ENCODE measurements around the gene CD36. TPM values are rescaled to one million over a fixed set of nuclear protein-coding genes. Genes with fewer than 3 reads are reported as not detected.

The CD36 gene
- total RNA-seq, 1 experiment from 2014 or later = not detected

DNA sequence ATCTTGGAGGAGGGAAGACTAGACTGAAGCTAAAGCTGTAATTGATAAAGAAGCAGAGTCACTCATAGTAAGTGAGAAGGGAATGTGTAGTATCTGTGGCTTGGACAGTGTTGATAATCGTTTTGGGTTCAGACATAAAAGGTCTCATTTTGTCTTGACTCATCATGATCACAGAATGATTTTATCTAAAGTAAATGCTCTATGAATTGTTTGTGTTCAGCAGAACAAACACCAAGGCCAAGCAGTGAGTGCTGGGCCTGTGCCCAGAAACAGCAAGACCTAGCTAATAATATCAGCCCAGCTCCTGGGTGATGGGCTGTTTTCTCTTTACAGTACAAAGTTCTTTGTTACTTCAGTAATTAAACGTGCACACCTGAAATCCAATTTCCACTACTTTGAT lies 26.7 kb upstream of the CD36 start:
- no TSS peak for BruUV-seq (replicated peaks)
- ATAC-seq = peak; percentile 94
- ChIA-PET CTCF (no interaction called here), POLR2A (ENCODE audit: unreplicated experiment) (no interaction called here)
- Histone ChIP-seq H3K9me2 (replicated peaks; ENCODE audit: low read length) (no peaks in the 10 kb centered on the region), H3K36me3 (ENCODE audit: low read depth, low read length) (no peaks in the 10 kb centered on the region), H4K20me1 (ENCODE audit: low read length) (no peaks in the 10 kb centered on the region), H3K27me3 (ENCODE audit: low read length) (no peaks in the 10 kb centered on the region), H3K79me2 (ENCODE audit: low read length) (no peaks in the 10 kb centered on the region), H3K9me3 (ENCODE audit: low read length) (no peaks in the 10 kb centered on the region), H3K27ac (ENCODE audit: low read length) (peak overlapping the region; percentile 71), H2AFZ (ENCODE audit: low read length) (no peak overlapping the region), H3K9ac (ENCODE audit: low read length) (no peak overlapping the region), H3F3A (ENCODE audit: low read length, unreplicated experiment) (no peaks in the 10 kb centered on the region), H3K4me3 (ENCODE audit: low read length) (no peak overlapping the region), H3K4me1 (ENCODE audit: insufficient read depth, low read length) (peaks cover 41% of the 10 kb centered on the region), H3K4me2 (ENCODE audit: low read length) (peak overlapping the region; percentile 79)
- TF ChIP-seq EZH2phosphoT487 (IDR thresholded peaks at IDR 0.05; ENCODE audit: borderline replicate concordance, low read length) = no peak
- TF ChIP-seq, protein P1, sequence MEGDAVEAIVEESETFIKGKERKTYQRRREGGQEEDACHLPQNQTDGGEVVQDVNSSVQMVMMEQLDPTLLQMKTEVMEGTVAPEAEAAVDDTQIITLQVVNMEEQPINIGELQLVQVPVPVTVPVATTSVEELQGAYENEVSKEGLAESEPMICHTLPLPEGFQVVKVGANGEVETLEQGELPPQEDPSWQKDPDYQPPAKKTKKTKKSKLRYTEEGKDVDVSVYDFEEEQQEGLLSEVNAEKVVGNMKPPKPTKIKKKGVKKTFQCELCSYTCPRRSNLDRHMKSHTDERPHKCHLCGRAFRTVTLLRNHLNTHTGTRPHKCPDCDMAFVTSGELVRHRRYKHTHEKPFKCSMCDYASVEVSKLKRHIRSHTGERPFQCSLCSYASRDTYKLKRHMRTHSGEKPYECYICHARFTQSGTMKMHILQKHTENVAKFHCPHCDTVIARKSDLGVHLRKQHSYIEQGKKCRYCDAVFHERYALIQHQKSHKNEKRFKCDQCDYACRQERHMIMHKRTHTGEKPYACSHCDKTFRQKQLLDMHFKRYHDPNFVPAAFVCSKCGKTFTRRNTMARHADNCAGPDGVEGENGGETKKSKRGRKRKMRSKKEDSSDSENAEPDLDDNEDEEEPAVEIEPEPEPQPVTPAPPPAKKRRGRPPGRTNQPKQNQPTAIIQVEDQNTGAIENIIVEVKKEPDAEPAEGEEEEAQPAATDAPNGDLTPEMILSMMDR (conservative IDR thresholded peaks at IDR 0.05; ENCODE audit: low read depth, low read length) = no peak
- DNase-seq = peak; percentile 87
- intact Hi-C loops (cut with micrococcal nuclease) = loop anchor here (5.0 kb wide), 2 partner anchors 64 to 104 kb away; no protein-coding TSS in a partner anchor

DNA sequence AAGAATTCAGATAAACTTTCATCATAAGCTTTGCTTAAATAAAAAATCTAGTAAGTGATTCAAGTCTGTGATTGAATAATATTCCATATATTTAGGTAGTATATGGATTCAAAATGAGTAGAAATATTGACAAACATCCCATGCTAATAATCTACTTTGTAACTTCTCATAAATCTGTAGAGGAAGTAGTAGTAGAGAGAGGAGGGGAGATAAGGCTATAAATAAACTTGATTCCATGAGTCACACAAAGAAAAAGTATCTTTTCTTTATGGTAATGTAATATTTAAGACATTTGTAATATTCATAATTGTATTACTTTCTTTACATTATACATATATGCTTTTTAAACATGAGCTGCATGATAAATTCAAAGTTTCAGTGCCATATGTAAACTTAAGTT lies 25.6 kb upstream of the CD36 start:
- H3K79me2 ChIP-seq (ENCODE audit: low read length) = no peaks in the 10 kb centered on the region
- H3K9me2 ChIP-seq (replicated peaks; ENCODE audit: low read length) = no peaks in the 10 kb centered on the region
- H3K4me3 ChIP-seq (ENCODE audit: low read length) = no peak overlapping the region
- POLR2A ChIA-PET (ENCODE audit: unreplicated experiment) = no interaction called here
- no TSS peak for BruUV-seq (replicated peaks)
- no peaks in the 10 kb centered on the region for H4K20me1 ChIP-seq (ENCODE audit: low read length)
- TF ChIP-seq EZH2phosphoT487 (IDR thresholded peaks at IDR 0.05; ENCODE audit: borderline replicate concordance, low read length) = no peak
- TF ChIP-seq, protein P1 (conservative IDR thresholded peaks at IDR 0.05; ENCODE audit: low read depth, low read length) = no peak
- no peak for TF ChIP-seq EZH2 (IDR thresholded peaks at IDR 0.05; ENCODE audit: low read length, unreplicated experiment)
- CTCF ChIA-PET = no interaction called here
- peak overlapping the region; percentile 79 for H3K4me2 ChIP-seq (ENCODE audit: low read length)
- ATAC-seq (no peak), DNase-seq (no peak)
- no peaks in the 10 kb centered on the region for H3K27me3 ChIP-seq (ENCODE audit: low read length)
- H2AFZ ChIP-seq (ENCODE audit: low read length) = no peak overlapping the region
- H3K27ac ChIP-seq (ENCODE audit: low read length) = no peak overlapping the region
- H3K9me3 ChIP-seq (ENCODE audit: low read length) = no peaks in the 10 kb centered on the region
- H3K36me3 ChIP-seq (ENCODE audit: low read depth, low read length) = no peaks in the 10 kb centered on the region
- H3F3A ChIP-seq (ENCODE audit: low read length, unreplicated experiment) = no peaks in the 10 kb centered on the region
- H3K4me1 ChIP-seq (ENCODE audit: insufficient read depth, low read length) = peaks cover 41% of the 10 kb centered on the region
- intact Hi-C loops (cut with micrococcal nuclease) = loop anchor here (5.0 kb wide), 2 partner anchors 66 to 106 kb away; no protein-coding TSS in a partner anchor
- H3K9ac ChIP-seq (ENCODE audit: low read length) = no peak overlapping the region

DNA sequence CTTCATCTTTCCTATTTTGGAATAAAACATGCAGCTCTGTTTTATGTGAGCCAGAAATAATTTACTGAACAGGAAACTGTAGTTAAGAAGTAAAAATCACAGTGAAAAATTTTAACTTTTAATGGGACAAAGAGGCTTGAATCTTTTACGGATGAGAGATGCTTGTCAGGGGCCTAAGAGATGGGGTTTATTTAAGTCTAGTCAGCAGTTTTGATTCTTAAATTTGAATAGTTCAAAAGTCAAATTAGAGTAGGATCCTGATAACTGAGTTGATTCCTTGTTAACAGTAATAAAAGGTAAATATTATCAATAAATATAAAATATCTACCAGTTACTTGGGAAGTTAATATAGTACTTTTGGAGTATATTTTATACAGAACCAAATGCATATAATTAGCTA lies 24.9 kb upstream of the CD36 start:
- no peak overlapping the region for H3K27ac ChIP-seq (ENCODE audit: low read length)
- TF ChIP-seq EZH2 (IDR thresholded peaks at IDR 0.05; ENCODE audit: low read length, unreplicated experiment) = no peak
- TF ChIP-seq, protein P1 (conservative IDR thresholded peaks at IDR 0.05; ENCODE audit: low read depth, low read length) = no peak
- no peak for TF ChIP-seq EZH2phosphoT487 (IDR thresholded peaks at IDR 0.05; ENCODE audit: borderline replicate concordance, low read length)
- DNase-seq (no peak), ATAC-seq (no peak)
- H3K36me3 ChIP-seq (ENCODE audit: low read depth, low read length) = no peaks in the 10 kb centered on the region
- no peak overlapping the region for H2AFZ ChIP-seq (ENCODE audit: low read length)
- H3K4me1 ChIP-seq (ENCODE audit: insufficient read depth, low read length) = peaks cover 41% of the 10 kb centered on the region
- H3K27me3 ChIP-seq (ENCODE audit: low read length) = no peaks in the 10 kb centered on the region
- intact Hi-C loops (cut with micrococcal nuclease) = loop anchor here (5.0 kb wide), 2 partner anchors 66 to 106 kb away; no protein-coding TSS in a partner anchor
- no peaks in the 10 kb centered on the region for H3K9me2 ChIP-seq (replicated peaks; ENCODE audit: low read length)
- H3K4me3 ChIP-seq (ENCODE audit: low read length) = no peak overlapping the region
- H3F3A ChIP-seq (ENCODE audit: low read length, unreplicated experiment) = no peaks in the 10 kb centered on the region
- no peak overlapping the region for H3K9ac ChIP-seq (ENCODE audit: low read length)
- no peaks in the 10 kb centered on the region for H4K20me1 ChIP-seq (ENCODE audit: low read length)
- no peaks in the 10 kb centered on the region for H3K79me2 ChIP-seq (ENCODE audit: low read length)
- no peaks in the 10 kb centered on the region for H3K9me3 ChIP-seq (ENCODE audit: low read length)
- POLR2A ChIA-PET (ENCODE audit: unreplicated experiment) = no interaction called here
- no TSS peak for BruUV-seq (replicated peaks)
- CTCF ChIA-PET = no interaction called here
- no peak overlapping the region for H3K4me2 ChIP-seq (ENCODE audit: low read length)

All from PC-3 (cell line).